MCF 10A (cell line): ENCODE results near the gene RGS4. TPM values are rescaled to one million over a fixed set of nuclear protein-coding genes. Genes with fewer than 3 reads are reported as not detected.

Experiments used
- BruUV-seq: library from RNA; stranded (reverse); fragments of 400-500 nt; replicated peaks from 2 replicates; lab custom pipeline; 2021; lab: Mats Ljungman, UMichigan
- CTCF ChIA-PET: fragments of 300-600 bp; sonication (Branson Sonifier 250); formaldehyde crosslinking; extraction: SDS; loops from one replicate; lab custom pipeline; 2021; ENCODE audit warnings: antibody characterized with exemption, inconsistent platforms; lab: Yijun Ruan, JAX
- POLR2A ChIA-PET: fragments of 300-600, 350-650 bp; sonication (Branson Sonifier 250); formaldehyde crosslinking; extraction: SDS; loops from one replicate; lab custom pipeline; 2020; ENCODE audit warnings: antibody characterized with exemption, inconsistent platforms; lab: Yijun Ruan, JAX
- DNase-seq: peaks from one replicate; pipeline ENCODE4 v3.0.0-alpha.2; 2018; ENCODE audit not compliant: unreplicated experiment
- H3K27ac Mint-ChIP-seq: one replicate; pipeline ENCODE4 v1.8.0; 2022; ENCODE audit warnings: mild to moderate bottlenecking, low read depth, mixed read lengths; ENCODE audit not compliant: unreplicated experiment
- H3K27me3 Mint-ChIP-seq: one replicate; pipeline ENCODE4 v1.8.0; 2022; ENCODE audit warnings: mixed read lengths; ENCODE audit not compliant: insufficient read depth, unreplicated experiment
- H3K36me3 Mint-ChIP-seq: one replicate; pipeline ENCODE4 v1.8.0; 2022; ENCODE audit warnings: mild to moderate bottlenecking, moderate library complexity, mixed read lengths; ENCODE audit not compliant: insufficient read depth, unreplicated experiment
- H3K4me1 Mint-ChIP-seq: one replicate; pipeline ENCODE4 v1.8.0; 2022; ENCODE audit warnings: mixed read lengths; ENCODE audit not compliant: insufficient read depth, unreplicated experiment
- H3K4me3 Mint-ChIP-seq: one replicate; pipeline ENCODE4 v1.8.0; 2022; ENCODE audit warnings: mild to moderate bottlenecking, moderate library complexity, mixed read lengths; ENCODE audit not compliant: unreplicated experiment
- H3K9me3 Mint-ChIP-seq: one replicate; pipeline ENCODE4 v1.8.0; 2022; ENCODE audit warnings: mixed read lengths; ENCODE audit not compliant: unreplicated experiment
- intact Hi-C: fragments of 100-400 bp; cut with micrococcal nuclease; formaldehyde crosslinking; loops from 2 replicates; pipeline ENCODE4 v1.14.1; 2022
- total RNA-seq: library from RNA; stranded (reverse); gene quantifications from 2 replicates; pipeline ENCODE4 v1.2.3, GENCODE V29; 2022
- TF ChIP-seq, protein P1 (sequence below): fragments of 200-600 bp; IDR thresholded peaks from one replicate; pipeline ENCODE4 v1.8.0; 2022; ENCODE audit warnings: antibody characterized with exemption, mild to moderate bottlenecking; ENCODE audit not compliant: unreplicated experiment

RGS4 gene
- total RNA-seq, 1 experiment from 2014 or later, result 0.28 TPM

DNA sequence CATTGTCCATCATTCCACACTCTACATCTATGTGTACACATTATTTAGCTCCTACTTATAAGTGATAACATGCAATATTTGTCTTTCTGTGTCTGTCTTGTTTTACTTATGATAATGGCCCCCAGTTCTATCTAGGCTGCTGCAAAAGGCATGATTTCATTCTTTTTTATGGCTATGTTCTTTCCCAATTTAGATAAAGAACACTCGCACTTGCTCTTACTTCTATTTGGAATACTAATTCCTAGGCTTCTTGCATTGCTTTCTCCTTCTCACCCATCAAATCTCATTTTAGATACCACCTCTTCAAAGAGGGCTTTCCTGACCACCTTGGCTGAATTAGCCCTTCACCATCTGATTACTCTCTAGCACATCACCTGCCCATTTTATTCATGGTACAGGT is 3.0 kb upstream of the RGS4 start:
- H3K9me3 Mint-ChIP-seq, result no peaks in the 10 kb centered on the region
- no peak for DNase-seq
- ChIA-PET CTCF (interaction anchor here (0.6 to 5.0 kb wide), 7 partner anchors 20 to 310 kb away, joined by 3 to 26 read pairs (median 4); no protein-coding TSS in a partner anchor), POLR2A (no interaction called here)
- H3K27me3 Mint-ChIP-seq, result peaks cover 75% of the 10 kb centered on the region
- H3K27ac Mint-ChIP-seq, result no peak overlapping the region
- H3K36me3 Mint-ChIP-seq, result no peaks in the 10 kb centered on the region
- TF ChIP-seq, protein P1, sequence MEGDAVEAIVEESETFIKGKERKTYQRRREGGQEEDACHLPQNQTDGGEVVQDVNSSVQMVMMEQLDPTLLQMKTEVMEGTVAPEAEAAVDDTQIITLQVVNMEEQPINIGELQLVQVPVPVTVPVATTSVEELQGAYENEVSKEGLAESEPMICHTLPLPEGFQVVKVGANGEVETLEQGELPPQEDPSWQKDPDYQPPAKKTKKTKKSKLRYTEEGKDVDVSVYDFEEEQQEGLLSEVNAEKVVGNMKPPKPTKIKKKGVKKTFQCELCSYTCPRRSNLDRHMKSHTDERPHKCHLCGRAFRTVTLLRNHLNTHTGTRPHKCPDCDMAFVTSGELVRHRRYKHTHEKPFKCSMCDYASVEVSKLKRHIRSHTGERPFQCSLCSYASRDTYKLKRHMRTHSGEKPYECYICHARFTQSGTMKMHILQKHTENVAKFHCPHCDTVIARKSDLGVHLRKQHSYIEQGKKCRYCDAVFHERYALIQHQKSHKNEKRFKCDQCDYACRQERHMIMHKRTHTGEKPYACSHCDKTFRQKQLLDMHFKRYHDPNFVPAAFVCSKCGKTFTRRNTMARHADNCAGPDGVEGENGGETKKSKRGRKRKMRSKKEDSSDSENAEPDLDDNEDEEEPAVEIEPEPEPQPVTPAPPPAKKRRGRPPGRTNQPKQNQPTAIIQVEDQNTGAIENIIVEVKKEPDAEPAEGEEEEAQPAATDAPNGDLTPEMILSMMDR, result no peak
- intact Hi-C loops, result no loop called here
- H3K4me3 Mint-ChIP-seq, result no peak overlapping the region
- BruUV-seq, result no TSS peak
- no peaks in the 10 kb centered on the region for H3K4me1 Mint-ChIP-seq

DNA sequence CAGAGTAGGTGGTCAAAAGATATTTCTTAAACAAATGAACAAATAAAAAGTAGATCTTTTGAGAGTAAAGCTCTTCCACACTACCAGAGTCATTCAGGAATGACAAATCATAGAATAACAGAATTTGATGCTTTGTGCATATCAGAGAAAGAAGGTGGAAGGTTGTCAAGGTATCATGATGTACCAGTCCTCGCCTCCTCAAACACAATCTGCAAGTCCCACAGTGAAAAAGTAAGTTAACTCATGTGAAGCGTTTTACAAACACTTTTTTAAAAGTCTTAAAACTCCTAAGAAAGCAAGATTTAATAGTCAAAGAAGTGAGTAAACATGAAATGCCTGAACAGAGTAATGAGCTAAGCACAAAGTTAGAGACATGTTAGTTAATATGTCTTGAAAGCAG is 2.5 kb upstream of the RGS4 start:
- no peak overlapping the region for H3K4me3 Mint-ChIP-seq
- peaks cover 75% of the 10 kb centered on the region for H3K27me3 Mint-ChIP-seq
- H3K4me1 Mint-ChIP-seq, result peaks cover under 1% of the 10 kb centered on the region
- H3K9me3 Mint-ChIP-seq, result no peaks in the 10 kb centered on the region
- no TSS peak for BruUV-seq
- TF ChIP-seq, protein P1, result no peak
- ChIA-PET POLR2A (no interaction called here), CTCF (interaction anchor here (0.6 to 5.0 kb wide), 9 partner anchors 19 to 1317 kb away, joined by 3 to 26 read pairs (median 4); partner anchors contain the start of gene DUSP12)
- no peak overlapping the region for H3K27ac Mint-ChIP-seq
- no peak for DNase-seq
- H3K36me3 Mint-ChIP-seq, result no peaks in the 10 kb centered on the region
- intact Hi-C loops, result no loop called here

DNA sequence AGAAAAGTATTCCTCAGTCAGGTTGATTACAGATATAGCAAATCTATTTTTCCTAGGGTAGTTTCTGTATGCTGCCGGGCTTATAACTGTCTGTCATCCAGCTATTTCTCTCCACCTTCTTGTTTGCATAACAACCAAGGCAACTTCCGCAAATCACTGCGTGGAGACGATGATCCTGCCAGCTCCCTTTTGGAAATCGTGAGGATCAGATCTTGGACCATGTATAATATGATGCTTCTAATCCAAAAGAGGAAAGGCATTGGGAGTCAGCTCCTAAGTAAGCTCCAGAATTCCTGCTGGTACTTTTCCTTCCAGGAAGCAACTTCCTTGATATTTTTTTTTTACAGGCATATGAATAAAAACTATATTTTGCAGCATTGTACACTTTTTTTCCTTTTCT is 445 bp upstream of the RGS4 start:
- Mint-ChIP-seq H3K9me3 (no peaks in the 10 kb centered on the region), H3K4me3 (no peak overlapping the region), H3K27me3 (peaks cover 73% of the 10 kb centered on the region), H3K27ac (no peak overlapping the region), H3K36me3 (no peaks in the 10 kb centered on the region), H3K4me1 (peaks cover 5% of the 10 kb centered on the region)
- intact Hi-C loops, result loop anchor here (1.0 kb wide), 1 partner anchor 190 kb away; no protein-coding TSS in a partner anchor
- no peak for DNase-seq
- ChIA-PET CTCF (interaction anchor here (0.6 to 8.3 kb wide), 18 partner anchors 8 to 1681 kb away, joined by 3 to 148 read pairs (median 4); partner anchors contain the start of gene CCDC190), POLR2A (interaction anchor here (0.6 kb wide), 1 partner anchor 97 kb away, joined by 3 read pairs; no protein-coding TSS in a partner anchor)
- TF ChIP-seq, protein P1, result no peak
- BruUV-seq, result no TSS peak

DNA sequence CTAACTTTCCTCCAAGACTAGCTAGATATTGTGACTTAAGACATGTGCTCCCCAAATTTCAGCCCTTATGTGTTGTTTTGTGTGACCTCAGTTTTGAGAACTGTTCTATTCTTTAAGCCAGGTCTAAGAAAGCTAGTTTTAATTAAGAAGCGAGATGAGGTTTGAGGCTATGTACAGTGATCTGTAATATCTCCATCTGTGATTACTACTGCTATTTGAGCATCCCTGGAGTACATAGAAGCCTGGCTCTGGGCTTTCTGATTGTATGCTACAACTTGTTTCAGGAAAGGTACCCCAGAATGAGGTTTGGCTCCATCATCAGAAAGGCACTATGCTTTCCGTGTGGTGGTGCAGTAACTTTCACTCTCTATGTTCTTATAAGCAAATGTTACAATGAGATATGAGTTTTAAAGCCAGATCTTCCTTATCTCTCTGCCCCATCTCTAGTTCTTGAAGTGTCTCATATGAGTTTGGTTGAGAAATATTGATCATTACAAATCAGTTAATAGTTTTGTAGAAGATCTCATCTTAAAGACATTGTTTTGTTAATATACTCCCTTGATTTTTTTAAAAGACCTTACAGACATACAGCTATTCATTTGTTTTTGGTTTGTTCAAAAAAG is 605 bp downstream of the RGS4 start:
- ChIA-PET POLR2A (no interaction called here), CTCF (interaction anchor here (0.7 to 8.3 kb wide), 14 partner anchors 9 to 245 kb away, joined by 3 to 148 read pairs (median 8); no protein-coding TSS in a partner anchor)
- no TSS peak for BruUV-seq
- no peaks in the 10 kb centered on the region for H3K9me3 Mint-ChIP-seq
- no peak overlapping the region for H3K4me3 Mint-ChIP-seq
- no peaks in the 10 kb centered on the region for H3K36me3 Mint-ChIP-seq
- peaks cover 62% of the 10 kb centered on the region for H3K27me3 Mint-ChIP-seq
- intact Hi-C loops, result loop anchor here (1.0 to 5.0 kb wide), 3 partner anchors 132 to 191 kb away; no protein-coding TSS in a partner anchor
- TF ChIP-seq, protein P1, result no peak
- H3K27ac Mint-ChIP-seq, result no peak overlapping the region
- DNase-seq, result no peak
- peaks cover 5% of the 10 kb centered on the region for H3K4me1 Mint-ChIP-seq
